Astrocyte (in vitro differentiated cells and primary cell): ENCODE data around the gene MIF. TPM values are rescaled to one million over a fixed set of nuclear protein-coding genes. Genes with fewer than 3 reads are reported as not detected.
A peak's percentile ranks its signal among the peaks of the same experiment; 100 is the strongest.

ENCODE experiments used
- DNase-seq: peaks from one replicate; pipeline ENCODE4 v3.0.0-alpha.2; 2010; ENCODE audit warnings: low read depth
- FAIRE-seq: peaks from 2 replicates; lab custom pipeline; 2011; peaks lifted over from hg19 to GRCh38; lab: Jason Lieb, UNC
- H2AFZ ChIP-seq: 2 replicates; pipeline ENCODE4 v1.6.0; 2012; ENCODE audit warnings: low read depth, low read length, inconsistent platforms
- H3K27ac ChIP-seq: 2 replicates; pipeline ENCODE4 v1.5.1; 2011; ENCODE audit warnings: low read depth, low read length, inconsistent platforms
- H3K27me3 ChIP-seq: 2 replicates; pipeline ENCODE4 v1.6.0; 2011; ENCODE audit warnings: low read length, inconsistent platforms; ENCODE audit not compliant: insufficient read depth
- H3K36me3 ChIP-seq: 2 replicates; pipeline ENCODE4 v1.5.1; 2011; ENCODE audit warnings: low read length, inconsistent platforms; ENCODE audit not compliant: insufficient read depth
- H3K4me1 ChIP-seq: 2 replicates; pipeline ENCODE4 v1.5.1; 2011; ENCODE audit warnings: low read length, inconsistent platforms; ENCODE audit not compliant: insufficient read depth
- H3K4me2 ChIP-seq: 2 replicates; pipeline ENCODE4 v1.6.0; 2012; ENCODE audit warnings: low read length, inconsistent platforms
- H3K4me3 ChIP-seq: 2 replicates; pipeline ENCODE4 v1.5.1; 2011; ENCODE audit warnings: low read depth, mild to moderate bottlenecking, low read length, inconsistent platforms; ENCODE audit not compliant: insufficient read depth
- H3K79me2 ChIP-seq: 2 replicates; pipeline ENCODE4 v1.6.0; 2012; ENCODE audit warnings: mild to moderate bottlenecking, low read length, inconsistent platforms; ENCODE audit not compliant: insufficient read depth
- H3K9ac ChIP-seq: 2 replicates; pipeline ENCODE4 v1.6.0; 2012; ENCODE audit warnings: mild to moderate bottlenecking, low read length, inconsistent platforms
- H3K9me3 ChIP-seq: 2 replicates; pipeline ENCODE4 v1.5.1; 2012; ENCODE audit warnings: low read depth, mild to moderate bottlenecking, low read length, inconsistent platforms; ENCODE audit not compliant: insufficient read depth
- H4K20me1 ChIP-seq: 2 replicates; pipeline ENCODE4 v1.6.0; 2012; ENCODE audit warnings: low read length, inconsistent platforms; ENCODE audit not compliant: insufficient read depth
- H3K27ac Mint-ChIP-seq: one replicate; pipeline ENCODE4 v1.8.0; 2021; ENCODE audit warnings: mild to moderate bottlenecking, mixed read lengths; ENCODE audit not compliant: unreplicated experiment
- H3K27me3 Mint-ChIP-seq: one replicate; pipeline ENCODE4 v1.8.0; 2021; ENCODE audit warnings: low read depth, mixed read lengths; ENCODE audit not compliant: unreplicated experiment
- H3K36me3 Mint-ChIP-seq: one replicate; pipeline ENCODE4 v1.8.0; 2021; ENCODE audit warnings: low read depth, mixed read lengths; ENCODE audit not compliant: unreplicated experiment
- H3K4me1 Mint-ChIP-seq: one replicate; pipeline ENCODE4 v1.8.0; 2021; ENCODE audit warnings: low read depth, mixed read lengths; ENCODE audit not compliant: unreplicated experiment
- H3K4me3 Mint-ChIP-seq: one replicate; pipeline ENCODE4 v1.8.0; 2021; ENCODE audit warnings: mild to moderate bottlenecking, moderate library complexity, mixed read lengths; ENCODE audit not compliant: unreplicated experiment
- H3K9me3 Mint-ChIP-seq: one replicate; pipeline ENCODE4 v1.8.0; 2021; ENCODE audit warnings: mild to moderate bottlenecking, mixed read lengths; ENCODE audit not compliant: unreplicated experiment
- EZH2 ChIP-seq: IDR thresholded peaks from 2 replicates; pipeline ENCODE4 v1.6.1; 2012; ENCODE audit warnings: mild to moderate bottlenecking, low read length, inconsistent platforms; ENCODE audit not compliant: insufficient read depth
- total RNA-seq: library from RNA; stranded (reverse); gene quantifications from 2 replicates; pipeline ENCODE4 v1.2.1, GENCODE V29; 2021
- TF ChIP-seq, protein P1 (sequence below): IDR thresholded peaks from 2 replicates; pipeline ENCODE4 v1.5.1; 2011; ENCODE audit warnings: low read depth, mild to moderate bottlenecking, inconsistent platforms, low read length, moderate library complexity; ENCODE audit not compliant: insufficient read depth

The MIF gene
- total RNA-seq, 1 donor from 2014 or later, result 906 TPM

DNA sequence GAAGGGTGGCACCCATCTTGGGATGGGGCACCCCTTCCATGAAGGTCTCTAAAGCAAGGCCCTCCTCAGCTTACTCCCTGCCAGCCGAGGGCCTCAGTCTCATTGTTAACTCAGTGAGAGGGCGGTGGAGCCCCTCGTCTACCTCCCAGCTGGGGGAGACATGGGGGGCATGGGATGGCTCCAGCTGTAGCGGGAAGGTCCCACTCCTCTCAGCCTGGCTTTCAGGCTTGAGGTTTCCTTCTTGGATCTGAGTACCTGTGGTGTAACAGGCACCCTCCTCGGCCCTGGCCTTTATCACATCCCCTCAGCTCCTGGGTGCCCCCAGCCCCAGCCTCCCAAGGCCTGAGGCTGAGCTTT lies 2.0 kb downstream of the MIF start:
- peaks cover 23% of the 10 kb centered on the region for H3K79me2 ChIP-seq
- Mint-ChIP-seq H3K9me3 (no peaks in the 10 kb centered on the region), H3K4me1 (peaks cover 25% of the 10 kb centered on the region), H3K36me3 (peaks cover 15% of the 10 kb centered on the region), H3K4me3 (peak overlapping the region; percentile 93), H3K27ac (peak overlapping the region; percentile 98), H3K27me3 (peaks cover 2% of the 10 kb centered on the region)
- H3K4me3 ChIP-seq, result peak overlapping the region; percentile 75
- no peak overlapping the region for H3K9ac ChIP-seq
- peak overlapping the region; percentile 94 for H3K4me2 ChIP-seq
- peaks cover 18% of the 10 kb centered on the region for H3K4me1 ChIP-seq
- TF ChIP-seq EZH2, result no peak
- TF ChIP-seq, protein P1, sequence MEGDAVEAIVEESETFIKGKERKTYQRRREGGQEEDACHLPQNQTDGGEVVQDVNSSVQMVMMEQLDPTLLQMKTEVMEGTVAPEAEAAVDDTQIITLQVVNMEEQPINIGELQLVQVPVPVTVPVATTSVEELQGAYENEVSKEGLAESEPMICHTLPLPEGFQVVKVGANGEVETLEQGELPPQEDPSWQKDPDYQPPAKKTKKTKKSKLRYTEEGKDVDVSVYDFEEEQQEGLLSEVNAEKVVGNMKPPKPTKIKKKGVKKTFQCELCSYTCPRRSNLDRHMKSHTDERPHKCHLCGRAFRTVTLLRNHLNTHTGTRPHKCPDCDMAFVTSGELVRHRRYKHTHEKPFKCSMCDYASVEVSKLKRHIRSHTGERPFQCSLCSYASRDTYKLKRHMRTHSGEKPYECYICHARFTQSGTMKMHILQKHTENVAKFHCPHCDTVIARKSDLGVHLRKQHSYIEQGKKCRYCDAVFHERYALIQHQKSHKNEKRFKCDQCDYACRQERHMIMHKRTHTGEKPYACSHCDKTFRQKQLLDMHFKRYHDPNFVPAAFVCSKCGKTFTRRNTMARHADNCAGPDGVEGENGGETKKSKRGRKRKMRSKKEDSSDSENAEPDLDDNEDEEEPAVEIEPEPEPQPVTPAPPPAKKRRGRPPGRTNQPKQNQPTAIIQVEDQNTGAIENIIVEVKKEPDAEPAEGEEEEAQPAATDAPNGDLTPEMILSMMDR, result no peak
- H3K36me3 ChIP-seq, result peaks cover 8% of the 10 kb centered on the region
- H4K20me1 ChIP-seq, result peaks cover 38% of the 10 kb centered on the region
- H2AFZ ChIP-seq, result no peak overlapping the region
- no peak for DNase-seq
- H3K27ac ChIP-seq, result no peak overlapping the region
- FAIRE-seq, result no peak
- H3K9me3 ChIP-seq, result no peaks in the 10 kb centered on the region
- H3K27me3 ChIP-seq, result no peaks in the 10 kb centered on the region

DNA sequence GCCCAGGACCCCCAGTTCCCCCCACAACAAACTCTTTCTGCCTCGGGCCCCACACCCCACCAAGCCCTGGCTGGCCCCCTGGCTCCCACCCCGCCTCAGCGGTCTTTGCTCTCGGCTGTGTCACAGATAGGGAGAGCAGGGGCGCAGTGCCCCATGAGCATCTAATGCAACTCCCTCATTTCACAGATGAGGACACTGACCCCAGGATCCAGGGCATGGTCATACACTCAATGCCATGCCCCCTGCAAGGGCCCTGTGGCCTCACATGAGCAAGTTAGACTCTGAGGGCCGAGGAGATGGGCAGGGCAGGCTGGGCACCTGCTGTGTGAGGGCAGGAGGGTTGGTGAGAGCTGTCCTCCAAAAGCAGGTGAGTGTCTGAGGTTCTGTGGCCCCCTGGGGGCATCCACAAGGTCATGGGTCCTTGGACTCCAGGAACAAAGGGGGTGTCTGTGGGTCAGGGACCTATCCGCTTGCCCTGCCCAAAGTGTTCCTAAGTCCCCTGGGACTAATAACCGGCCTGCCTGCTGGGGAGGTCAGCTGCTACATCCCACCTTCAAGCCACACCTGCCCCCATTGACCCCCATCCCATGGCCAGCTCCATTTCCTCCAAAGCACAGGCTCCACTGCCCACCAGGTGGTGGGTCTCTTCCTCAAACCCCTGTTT lies 2.5 kb downstream of the MIF start:
- Histone ChIP-seq H3K79me2 (peaks cover 23% of the 10 kb centered on the region), H2AFZ (no peak overlapping the region), H3K4me2 (no peak overlapping the region), H3K27me3 (no peaks in the 10 kb centered on the region), H3K4me3 (no peak overlapping the region), H3K4me1 (peaks cover 18% of the 10 kb centered on the region), H3K27ac (no peak overlapping the region), H3K36me3 (peaks cover 8% of the 10 kb centered on the region), H3K9me3 (no peaks in the 10 kb centered on the region), H4K20me1 (peaks cover 38% of the 10 kb centered on the region), H3K9ac (no peak overlapping the region)
- Mint-ChIP-seq H3K27me3 (peaks cover 2% of the 10 kb centered on the region), H3K4me3 (peak overlapping the region; percentile 93), H3K36me3 (peaks cover 15% of the 10 kb centered on the region), H3K27ac (no peak overlapping the region), H3K9me3 (no peaks in the 10 kb centered on the region), H3K4me1 (peaks cover 25% of the 10 kb centered on the region)
- TF ChIP-seq, protein P1, result no peak
- no peak for TF ChIP-seq EZH2
- no peak for DNase-seq
- no peak for FAIRE-seq

DNA sequence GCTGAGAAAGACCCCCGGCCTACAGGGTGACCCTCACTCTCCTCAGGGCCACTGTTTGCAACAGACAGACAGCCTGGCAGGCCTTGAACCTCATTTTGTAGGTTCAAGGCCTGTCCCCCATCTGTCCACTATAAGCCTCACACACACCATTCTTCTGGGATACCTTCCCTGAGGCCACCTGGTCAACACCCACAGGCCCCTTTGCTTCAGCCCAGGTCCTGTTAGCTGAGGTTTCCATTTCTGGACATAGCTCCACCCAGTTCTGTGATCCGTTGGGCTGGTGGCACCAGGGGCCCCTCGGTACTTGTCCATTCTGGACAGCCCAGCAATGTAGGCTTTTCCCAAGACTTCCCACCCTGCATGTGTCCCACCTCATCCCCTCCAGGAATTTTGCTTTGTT lies 3.1 kb downstream of the MIF start:
- H3K36me3 Mint-ChIP-seq, result peaks cover 18% of the 10 kb centered on the region

More for the DNA sequence above, 3.1 kb downstream of the MIF start:
- DNase-seq (no peak), FAIRE-seq (no peak)
- Mint-ChIP-seq H3K9me3 (no peaks in the 10 kb centered on the region), H3K4me3 (peak overlapping the region; percentile 27), H3K27ac (no peak overlapping the region), H3K4me1 (peaks cover 24% of the 10 kb centered on the region), H3K27me3 (no peaks in the 10 kb centered on the region)
- Histone ChIP-seq H3K27ac (no peak overlapping the region), H3K27me3 (no peaks in the 10 kb centered on the region), H3K79me2 (peaks cover 23% of the 10 kb centered on the region), H4K20me1 (peaks cover 38% of the 10 kb centered on the region), H2AFZ (no peak overlapping the region), H3K4me2 (no peak overlapping the region), H3K4me3 (no peak overlapping the region), H3K36me3 (peaks cover 8% of the 10 kb centered on the region), H3K9ac (no peak overlapping the region), H3K9me3 (no peaks in the 10 kb centered on the region), H3K4me1 (peaks cover 18% of the 10 kb centered on the region)
- TF ChIP-seq EZH2, result no peak
- TF ChIP-seq, protein P1, result no peak
